ENCODE results near the gene DHRS9. TPM values are rescaled to one million over a fixed set of nuclear protein-coding genes. Genes with fewer than 3 reads are reported as not detected.

The DHRS9 gene
- total RNA-seq, 1 experiment from 2014 or later: not detected

DNA sequence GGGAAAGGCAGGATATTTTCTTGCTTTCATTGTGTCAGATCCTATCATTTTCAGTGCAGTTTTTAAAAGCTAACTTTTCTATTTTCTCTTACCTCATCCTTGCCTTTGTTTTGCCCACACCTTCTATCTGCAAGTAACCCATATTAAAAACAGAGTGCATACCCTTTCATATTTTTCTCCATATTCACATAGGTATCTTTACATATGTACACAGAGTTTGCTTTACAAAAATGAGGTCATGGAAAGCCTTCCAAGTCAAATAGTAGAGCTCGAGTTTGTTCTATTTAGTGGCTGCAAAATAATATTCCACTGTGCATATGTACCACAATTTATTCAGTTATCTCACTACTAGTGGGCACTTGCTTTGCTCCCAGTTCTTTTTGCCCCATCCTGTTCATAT, 3.9 kb upstream of the DHRS9 start:
- H3K9me2 ChIP-seq (ENCODE audit: insufficient read depth): no peaks in the 10 kb centered on the region
- H3K27me3 ChIP-seq (ENCODE audit: insufficient read depth, low read depth): no peaks in the 10 kb centered on the region
- peaks cover 21% of the 10 kb centered on the region for H3K4me1 ChIP-seq (replicated peaks; ENCODE audit: insufficient read depth)
- no peak overlapping the region for H3K4me2 ChIP-seq
- no peak overlapping the region for H2AFZ ChIP-seq
- no peak overlapping the region for H3K27ac ChIP-seq
- ChIA-PET POLR2A (ENCODE audit: unreplicated experiment) (no interaction called here), CTCF (no interaction called here)
- intact Hi-C loops (cut with micrococcal nuclease; ENCODE audit: unreplicated experiment): no loop called here
- H4K20me1 ChIP-seq (ENCODE audit: insufficient read depth): no peaks in the 10 kb centered on the region
- H3K79me2 ChIP-seq (ENCODE audit: low read depth): no peaks in the 10 kb centered on the region
- no TSS peak for BruUV-seq (replicated peaks)
- TF ChIP-seq EZH2 (IDR thresholded peaks at IDR 0.05; ENCODE audit: low read depth): no peak
- TF ChIP-seq, protein P1, sequence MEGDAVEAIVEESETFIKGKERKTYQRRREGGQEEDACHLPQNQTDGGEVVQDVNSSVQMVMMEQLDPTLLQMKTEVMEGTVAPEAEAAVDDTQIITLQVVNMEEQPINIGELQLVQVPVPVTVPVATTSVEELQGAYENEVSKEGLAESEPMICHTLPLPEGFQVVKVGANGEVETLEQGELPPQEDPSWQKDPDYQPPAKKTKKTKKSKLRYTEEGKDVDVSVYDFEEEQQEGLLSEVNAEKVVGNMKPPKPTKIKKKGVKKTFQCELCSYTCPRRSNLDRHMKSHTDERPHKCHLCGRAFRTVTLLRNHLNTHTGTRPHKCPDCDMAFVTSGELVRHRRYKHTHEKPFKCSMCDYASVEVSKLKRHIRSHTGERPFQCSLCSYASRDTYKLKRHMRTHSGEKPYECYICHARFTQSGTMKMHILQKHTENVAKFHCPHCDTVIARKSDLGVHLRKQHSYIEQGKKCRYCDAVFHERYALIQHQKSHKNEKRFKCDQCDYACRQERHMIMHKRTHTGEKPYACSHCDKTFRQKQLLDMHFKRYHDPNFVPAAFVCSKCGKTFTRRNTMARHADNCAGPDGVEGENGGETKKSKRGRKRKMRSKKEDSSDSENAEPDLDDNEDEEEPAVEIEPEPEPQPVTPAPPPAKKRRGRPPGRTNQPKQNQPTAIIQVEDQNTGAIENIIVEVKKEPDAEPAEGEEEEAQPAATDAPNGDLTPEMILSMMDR (conservative IDR thresholded peaks at IDR 0.05): no peak
- no peaks in the 10 kb centered on the region for H3K9me3 ChIP-seq (ENCODE audit: insufficient read depth, low read depth)
- no peak for DNase-seq
- peaks cover 5% of the 10 kb centered on the region; the same call in 1 of the 2 replicates for H3F3A ChIP-seq (ENCODE audit: insufficient read depth, low read depth)
- H3K36me3 ChIP-seq (ENCODE audit: low read depth): no peaks in the 10 kb centered on the region
- H3K4me3 ChIP-seq: no peak overlapping the region

DNA sequence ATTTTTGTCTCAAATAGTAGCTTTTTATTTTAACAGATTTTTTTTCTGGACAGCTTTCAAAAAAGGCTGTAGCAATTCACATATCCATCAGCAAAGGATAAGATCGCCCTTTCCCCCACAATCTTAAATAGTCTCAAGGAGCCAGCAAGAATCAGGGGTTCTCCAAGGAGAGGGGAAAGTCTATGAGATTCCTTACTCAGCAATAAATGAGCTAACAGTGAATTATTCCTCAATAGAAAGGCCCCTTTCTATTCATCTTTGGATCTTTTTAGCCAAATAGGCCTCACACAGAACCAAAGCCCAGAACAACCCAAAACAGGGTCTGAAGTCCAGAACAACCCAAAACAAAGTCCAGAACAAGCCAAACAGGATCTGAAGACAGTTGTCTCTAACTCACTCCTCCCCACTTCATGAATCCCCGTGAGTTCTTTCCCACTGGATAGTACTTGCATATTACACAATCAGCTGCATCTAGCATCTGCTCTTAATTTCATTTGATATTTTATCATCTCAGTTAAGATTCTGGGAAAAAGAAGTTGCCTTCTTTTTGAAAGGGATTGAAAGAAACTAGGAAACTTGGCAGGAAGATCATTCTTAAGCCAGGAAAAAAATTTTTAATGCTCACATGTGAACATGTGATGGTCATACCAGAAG, 3.4 kb upstream of the DHRS9 start:
- no TSS peak for BruUV-seq (replicated peaks)
- H3K36me3 ChIP-seq (ENCODE audit: low read depth): no peaks in the 10 kb centered on the region
- H3K27ac ChIP-seq: no peak overlapping the region
- intact Hi-C loops (cut with micrococcal nuclease; ENCODE audit: unreplicated experiment): no loop called here
- no peaks in the 10 kb centered on the region for H4K20me1 ChIP-seq (ENCODE audit: insufficient read depth)
- H3K27me3 ChIP-seq (ENCODE audit: insufficient read depth, low read depth): no peaks in the 10 kb centered on the region
- H3K9me3 ChIP-seq (ENCODE audit: insufficient read depth, low read depth): no peaks in the 10 kb centered on the region
- no peaks in the 10 kb centered on the region for H3K79me2 ChIP-seq (ENCODE audit: low read depth)
- POLR2A ChIA-PET (ENCODE audit: unreplicated experiment): no interaction called here
- CTCF ChIA-PET: no interaction called here
- H2AFZ ChIP-seq: no peak overlapping the region
- H3K4me2 ChIP-seq: no peak overlapping the region
- H3K4me1 ChIP-seq (replicated peaks; ENCODE audit: insufficient read depth): peaks cover 21% of the 10 kb centered on the region
- DNase-seq: no peak
- no peaks in the 10 kb centered on the region for H3K9me2 ChIP-seq (ENCODE audit: insufficient read depth)
- H3F3A ChIP-seq (ENCODE audit: insufficient read depth, low read depth): peaks cover 5% of the 10 kb centered on the region; the same call in 1 of the 2 replicates
- no peak overlapping the region for H3K4me3 ChIP-seq
- TF ChIP-seq, protein P1 (conservative IDR thresholded peaks at IDR 0.05): no peak
- no peak for TF ChIP-seq EZH2 (IDR thresholded peaks at IDR 0.05; ENCODE audit: low read depth)

DNA sequence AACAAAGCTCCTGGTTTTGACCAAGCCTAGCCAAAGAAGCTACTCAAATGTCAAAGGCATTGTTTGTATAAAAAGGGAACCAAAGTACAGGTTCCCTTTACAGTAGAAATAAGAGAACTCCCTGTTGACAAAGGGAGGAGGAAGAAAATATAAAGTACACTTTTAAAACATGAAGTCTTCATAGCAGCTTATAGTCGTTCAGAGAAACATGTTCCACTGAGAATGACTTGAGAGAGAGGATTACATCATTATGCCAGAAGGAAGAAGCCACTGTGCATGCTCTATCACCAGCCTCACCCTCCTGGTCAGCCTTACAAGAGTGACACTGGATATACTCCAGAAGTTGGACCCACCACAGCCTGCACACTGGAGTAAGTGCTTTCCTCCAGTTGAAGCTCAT, 2.5 kb upstream of the DHRS9 start:
- BruUV-seq (replicated peaks): no TSS peak
- H3K27me3 ChIP-seq (ENCODE audit: insufficient read depth, low read depth): no peaks in the 10 kb centered on the region
- H2AFZ ChIP-seq: no peak overlapping the region
- ChIA-PET CTCF (no interaction called here), POLR2A (ENCODE audit: unreplicated experiment) (no interaction called here)
- intact Hi-C loops (cut with micrococcal nuclease; ENCODE audit: unreplicated experiment): no loop called here
- H3F3A ChIP-seq (ENCODE audit: insufficient read depth, low read depth): peaks cover 5% of the 10 kb centered on the region; the same call in 1 of the 2 replicates
- H3K9me3 ChIP-seq (ENCODE audit: insufficient read depth, low read depth): no peaks in the 10 kb centered on the region
- TF ChIP-seq EZH2 (IDR thresholded peaks at IDR 0.05; ENCODE audit: low read depth): no peak
- TF ChIP-seq, protein P1 (conservative IDR thresholded peaks at IDR 0.05): no peak
- peaks cover 21% of the 10 kb centered on the region for H3K4me1 ChIP-seq (replicated peaks; ENCODE audit: insufficient read depth)
- H3K9me2 ChIP-seq (ENCODE audit: insufficient read depth): no peaks in the 10 kb centered on the region
- no peak overlapping the region for H3K4me2 ChIP-seq
- no peaks in the 10 kb centered on the region for H3K36me3 ChIP-seq (ENCODE audit: low read depth)
- H3K27ac ChIP-seq: no peak overlapping the region
- no peak overlapping the region for H3K4me3 ChIP-seq
- no peaks in the 10 kb centered on the region for H4K20me1 ChIP-seq (ENCODE audit: insufficient read depth)
- no peak for DNase-seq
- H3K79me2 ChIP-seq (ENCODE audit: low read depth): no peaks in the 10 kb centered on the region

Data from PC-9 (cell line).